Loucy (cell line): ENCODE data around the gene BCAM.

Experiments used
- H2AFZ ChIP-seq: fragments of 200-600 bp; sonication (generic); 2 replicates; pipeline ENCODE4 v1.6.0; 2016; ENCODE audit warnings: antibody characterized with exemption, mild to moderate bottlenecking, low read length, moderate library complexity
- H3F3A ChIP-seq: fragments of 200-600 bp; 2 replicates; pipeline ENCODE4 v1.6.0; 2016; ENCODE audit warnings: antibody characterized with exemption, low read depth, mild to moderate bottlenecking
- H3K27me3 ChIP-seq: fragments of 200-600 bp; sonication (generic); 2 replicates; pipeline ENCODE4 v1.6.1; 2014; ENCODE audit warnings: low read length, mild to moderate bottlenecking; ENCODE audit not compliant: insufficient read depth, poor library complexity, severe bottlenecking
- H3K36me3 ChIP-seq: fragments of 200-600 bp; sonication (generic); 2 replicates; pipeline ENCODE4 v1.6.1; 2016; ENCODE audit warnings: low read length; ENCODE audit not compliant: insufficient read depth
- H3K4me1 ChIP-seq: fragments of 200-600 bp; sonication (generic); 2 replicates; pipeline ENCODE4 v1.5.1; 2014; ENCODE audit warnings: low read length, mild to moderate bottlenecking; ENCODE audit not compliant: insufficient read depth, poor library complexity, severe bottlenecking
- H3K4me2 ChIP-seq: fragments of 200-600 bp; sonication (generic); 2 replicates; pipeline ENCODE4 v1.6.0; 2014; ENCODE audit warnings: antibody characterized with exemption, low read length, low read depth, mild to moderate bottlenecking; ENCODE audit not compliant: poor library complexity, severe bottlenecking
- H3K4me3 ChIP-seq: fragments of 200-600 bp; sonication (generic); 2 replicates; pipeline ENCODE4 v1.5.1; 2014; ENCODE audit warnings: low read length, mild to moderate bottlenecking, mixed read lengths; ENCODE audit not compliant: poor library complexity, severe bottlenecking
- H3K79me2 ChIP-seq: fragments of 200-600 bp; sonication (generic); 2 replicates; pipeline ENCODE4 v1.6.1; 2014; ENCODE audit warnings: low read length; ENCODE audit not compliant: insufficient read depth
- H3K9ac ChIP-seq: fragments of 200-600 bp; sonication (generic); 2 replicates; pipeline ENCODE4 v1.6.0; 2014; ENCODE audit warnings: mild to moderate bottlenecking, low read depth, low read length, moderate library complexity; ENCODE audit not compliant: poor library complexity, severe bottlenecking
- H3K9me2 ChIP-seq: fragments of 200-600 bp; sonication (generic); replicated peaks from 2 replicates; pipeline ENCODE4 v1.6.1; 2016; ENCODE audit warnings: low read depth, low read length, mixed read lengths
- H3K9me3 ChIP-seq: fragments of 200-600 bp; sonication (generic); 2 replicates; pipeline ENCODE4 v1.6.1; 2014; ENCODE audit warnings: mild to moderate bottlenecking, antibody characterized with exemption, low read length, low read depth; ENCODE audit not compliant: insufficient read depth
- H4K20me1 ChIP-seq: fragments of 200-600 bp; sonication (generic); 2 replicates; pipeline ENCODE4 v1.6.0; 2014; ENCODE audit warnings: antibody characterized with exemption, low read length, mild to moderate bottlenecking; ENCODE audit not compliant: insufficient read depth, poor library complexity, severe bottlenecking
- EZH2phosphoT487 ChIP-seq: fragments of 200-600 bp; IDR thresholded peaks from 2 replicates; pipeline ENCODE4 v1.6.1; 2018; ENCODE audit warnings: antibody characterized with exemption, mild to moderate bottlenecking, moderate library complexity, borderline replicate concordance
- TF ChIP-seq, protein P1 (sequence below): fragments of 200-600 bp; sonication (generic); conservative IDR thresholded peaks from 2 replicates; pipeline ENCODE4 v1.5.1; 2014; ENCODE audit warnings: mild to moderate bottlenecking, antibody characterized with exemption, low read length

Gene BCAM

DNA sequence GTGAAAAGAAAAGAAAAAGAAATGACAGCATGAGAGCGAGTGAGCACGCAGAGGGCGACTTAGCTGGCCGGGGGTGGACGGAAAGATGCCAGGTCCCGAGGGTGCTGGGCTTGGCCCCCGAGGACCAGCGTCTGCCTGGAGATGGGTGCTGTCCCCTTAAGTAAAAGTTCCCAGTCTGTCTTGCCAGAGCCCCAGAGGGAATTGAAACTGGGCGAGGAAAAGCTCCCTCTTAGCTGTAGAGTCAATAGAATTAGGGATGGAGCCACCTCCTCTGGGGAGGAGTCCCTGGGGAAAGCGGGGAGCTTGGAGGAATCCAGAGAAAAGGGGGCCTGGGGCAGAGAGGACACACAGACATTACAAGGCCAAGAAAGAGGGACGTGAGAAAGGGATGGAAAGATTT lies 13.3 kb downstream of the BCAM start:
- H3K4me3 ChIP-seq: no peak overlapping the region
- H3K36me3 ChIP-seq: no peaks in the 10 kb centered on the region
- H3K9me3 ChIP-seq: no peaks in the 10 kb centered on the region
- no peak for TF ChIP-seq EZH2phosphoT487
- TF ChIP-seq, protein P1, sequence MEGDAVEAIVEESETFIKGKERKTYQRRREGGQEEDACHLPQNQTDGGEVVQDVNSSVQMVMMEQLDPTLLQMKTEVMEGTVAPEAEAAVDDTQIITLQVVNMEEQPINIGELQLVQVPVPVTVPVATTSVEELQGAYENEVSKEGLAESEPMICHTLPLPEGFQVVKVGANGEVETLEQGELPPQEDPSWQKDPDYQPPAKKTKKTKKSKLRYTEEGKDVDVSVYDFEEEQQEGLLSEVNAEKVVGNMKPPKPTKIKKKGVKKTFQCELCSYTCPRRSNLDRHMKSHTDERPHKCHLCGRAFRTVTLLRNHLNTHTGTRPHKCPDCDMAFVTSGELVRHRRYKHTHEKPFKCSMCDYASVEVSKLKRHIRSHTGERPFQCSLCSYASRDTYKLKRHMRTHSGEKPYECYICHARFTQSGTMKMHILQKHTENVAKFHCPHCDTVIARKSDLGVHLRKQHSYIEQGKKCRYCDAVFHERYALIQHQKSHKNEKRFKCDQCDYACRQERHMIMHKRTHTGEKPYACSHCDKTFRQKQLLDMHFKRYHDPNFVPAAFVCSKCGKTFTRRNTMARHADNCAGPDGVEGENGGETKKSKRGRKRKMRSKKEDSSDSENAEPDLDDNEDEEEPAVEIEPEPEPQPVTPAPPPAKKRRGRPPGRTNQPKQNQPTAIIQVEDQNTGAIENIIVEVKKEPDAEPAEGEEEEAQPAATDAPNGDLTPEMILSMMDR: no peak
- H3K9ac ChIP-seq: no peak overlapping the region
- no peaks in the 10 kb centered on the region for H3K4me1 ChIP-seq
- H3F3A ChIP-seq: no peaks in the 10 kb centered on the region
- no peak overlapping the region for H3K4me2 ChIP-seq
- no peaks in the 10 kb centered on the region for H3K27me3 ChIP-seq
- H3K9me2 ChIP-seq: no peaks in the 10 kb centered on the region
- H4K20me1 ChIP-seq: no peaks in the 10 kb centered on the region
- H2AFZ ChIP-seq: no peak overlapping the region
- H3K79me2 ChIP-seq: no peaks in the 10 kb centered on the region

DNA sequence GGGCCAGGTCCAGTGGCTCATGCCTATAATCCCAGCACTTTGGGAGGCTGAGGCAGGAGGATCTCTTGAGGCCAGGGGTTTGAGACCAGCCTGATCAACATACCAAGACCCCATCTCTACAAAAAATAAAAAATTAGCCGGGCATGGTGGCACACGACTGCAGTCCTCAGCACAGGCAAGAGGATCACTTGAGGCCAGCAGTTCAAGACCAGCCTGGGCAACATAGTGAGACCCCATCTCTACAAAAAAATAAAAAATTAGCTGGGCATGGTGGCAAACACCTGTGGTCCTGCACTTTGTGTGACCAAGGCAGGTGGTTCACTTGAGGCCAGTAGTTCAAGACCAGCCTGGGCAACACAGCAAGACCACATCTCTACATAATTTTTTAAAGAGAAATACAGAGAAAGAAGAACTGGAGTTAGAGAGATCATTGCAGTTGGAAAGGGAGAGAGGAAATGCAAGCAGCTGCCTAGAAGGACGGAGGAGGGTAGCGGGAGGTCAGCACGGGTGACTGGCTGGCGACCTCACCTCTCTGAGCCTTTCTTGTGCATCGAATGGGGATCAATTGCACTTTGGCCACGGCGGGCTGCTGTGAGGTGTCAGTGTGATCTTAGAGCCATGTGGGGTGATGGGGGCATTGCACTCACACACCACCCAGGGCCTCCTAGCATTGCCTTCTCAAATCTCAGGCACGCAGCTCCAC lies 13.9 kb downstream of the BCAM start:
- no peaks in the 10 kb centered on the region for H3K79me2 ChIP-seq
- TF ChIP-seq, protein P1: no peak
- TF ChIP-seq EZH2phosphoT487: no peak
- no peaks in the 10 kb centered on the region for H3K9me3 ChIP-seq
- H3K36me3 ChIP-seq: no peaks in the 10 kb centered on the region
- H3K9me2 ChIP-seq: no peaks in the 10 kb centered on the region
- H3K27me3 ChIP-seq: no peaks in the 10 kb centered on the region
- no peak overlapping the region for H3K4me2 ChIP-seq
- no peak overlapping the region for H3K9ac ChIP-seq
- H3F3A ChIP-seq: no peaks in the 10 kb centered on the region
- no peak overlapping the region for H3K4me3 ChIP-seq
- no peaks in the 10 kb centered on the region for H3K4me1 ChIP-seq
- H4K20me1 ChIP-seq: no peaks in the 10 kb centered on the region
- H2AFZ ChIP-seq: no peak overlapping the region; the same call in 1 of the 2 replicates

DNA sequence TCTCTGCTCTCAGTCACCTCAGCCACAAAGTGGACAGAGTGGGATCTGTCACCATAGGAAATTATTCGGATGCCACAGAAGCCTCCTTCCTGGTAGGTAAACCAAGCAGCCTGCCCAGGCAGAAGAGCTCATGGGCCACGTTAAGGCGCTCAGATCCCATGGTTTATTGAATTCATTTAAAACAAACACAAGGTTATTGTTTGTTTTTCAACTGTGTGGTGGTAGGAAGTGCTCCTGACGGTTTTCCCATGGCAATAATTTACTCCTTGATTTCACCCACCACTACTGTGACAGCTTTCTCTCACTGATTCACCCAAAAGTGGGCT lies 14.4 kb downstream of the BCAM start:
- Histone ChIP-seq H3K4me1 (no peaks in the 10 kb centered on the region), H3K9me3 (no peaks in the 10 kb centered on the region), H3K4me3 (no peak overlapping the region), H3K9ac (no peak overlapping the region), H3F3A (no peaks in the 10 kb centered on the region), H3K27me3 (no peaks in the 10 kb centered on the region), H3K79me2 (no peaks in the 10 kb centered on the region), H3K36me3 (no peaks in the 10 kb centered on the region), H3K4me2 (no peak overlapping the region), H4K20me1 (no peaks in the 10 kb centered on the region), H2AFZ (no peak overlapping the region; the same call in 1 of the 2 replicates), H3K9me2 (no peaks in the 10 kb centered on the region)
- TF ChIP-seq EZH2phosphoT487: no peak
- TF ChIP-seq, protein P1: no peak
